ENCODE results near the gene IL13. TPM values are rescaled to one million over a fixed set of nuclear protein-coding genes. Genes with fewer than 3 reads are reported as not detected.
"Not testable (repeated sequence)": the region's sequence is repeated elsewhere in the genome, so short reads cannot be mapped to it uniquely, and the experiment has no call there.

The IL13 gene
- total RNA-seq, 4 donors from 2014 or later, result not detected

- H3K27ac ChIP-seq (replicated peaks in 1 of 4), result no peak overlapping the region
- H3K36me3 ChIP-seq, result peaks cover 25 to 67% (median 30%) of the 10 kb centered on the region in 4 donors
- H3K4me3 ChIP-seq, result no peak overlapping the region
- intact Hi-C loops (cut with DNase I), result no loop called here
- TF ChIP-seq CTCF (IDR thresholded peaks at IDR 0.05), result no peak
- no peak for TF ChIP-seq POLR2A (IDR thresholded peaks at IDR 0.05; ENCODE audit: low read depth)
- TF ChIP-seq EP300 (IDR thresholded peaks at IDR 0.05), result no peak
- no peak for TF ChIP-seq POLR2AphosphoS5 (IDR thresholded peaks at IDR 0.05)
- DNase-seq (ENCODE audit: extremely low spot score), result no peak
- WGBS, result 89% methylated on average over 2 of the region's 2 CpGs
- H3K9me3 ChIP-seq, result no peaks in the 10 kb centered on the region
- no peaks in the 10 kb centered on the region for H3K27me3 ChIP-seq
- no peaks in the 10 kb centered on the region for H3K4me1 ChIP-seq
Observed at GRCh38 chr5:132627470-132627869, 30.5 kb upstream of the IL13 start.

GRCh38 chr5:132628814-132629213, 29.2 kb upstream of the IL13 start:
- Histone ChIP-seq H3K4me1 (no peaks in the 10 kb centered on the region), H3K27ac (replicated peaks in 1 of 4) (no peak overlapping the region), H3K36me3 (peaks cover 16 to 59% (median 26%) of the 10 kb centered on the region in 4 donors), H3K9me3 (no peaks in the 10 kb centered on the region), H3K27me3 (no peaks in the 10 kb centered on the region), H3K4me3 (no peak overlapping the region)
- WGBS, result 94% methylated on average over 2 of the region's 2 CpGs
- no peak for TF ChIP-seq EP300 (IDR thresholded peaks at IDR 0.05)
- TF ChIP-seq CTCF (IDR thresholded peaks at IDR 0.05), result no peak
- TF ChIP-seq POLR2AphosphoS5 (IDR thresholded peaks at IDR 0.05), result no peak
- no peak for TF ChIP-seq POLR2A (IDR thresholded peaks at IDR 0.05; ENCODE audit: low read depth)
- no peak for DNase-seq (ENCODE audit: extremely low spot score)
- intact Hi-C loops (cut with DNase I), result no loop called here

GRCh38 chr5:132629230-132629944, 28.6 kb upstream of the IL13 start:
- WGBS, result 84% methylated on average over 5 of the region's 5 CpGs
- TF ChIP-seq EP300 (IDR thresholded peaks at IDR 0.05) (no peak), POLR2AphosphoS5 (IDR thresholded peaks at IDR 0.05) (no peak), CTCF (IDR thresholded peaks at IDR 0.05) (no peak)
- H3K36me3 ChIP-seq, result peaks cover 16 to 54% (median 27%) of the 10 kb centered on the region in 4 donors

GRCh38 chr5:132633587-132633986, 24.4 kb upstream of the IL13 start:
- H3K27me3 ChIP-seq; H3K27ac ChIP-seq (replicated peaks in 1 of 4); H3K9me3 ChIP-seq; intact Hi-C loops (cut with DNase I); DNase-seq (ENCODE audit: extremely low spot score); H3K4me3 ChIP-seq; H3K4me1 ChIP-seq: not testable (repeated sequence)
- WGBS, result 97% methylated on average over 4 of the region's 4 CpGs
- peaks cover 14 to 74% (median 38%) of the 10 kb centered on the region in 4 donors for H3K36me3 ChIP-seq

More at GRCh38 chr5:132629230-132629944, 28.6 kb upstream of the IL13 start:
- Histone ChIP-seq H3K4me3 (no peak overlapping the region), H3K27me3 (no peaks in the 10 kb centered on the region), H3K27ac (replicated peaks in 1 of 4) (no peak overlapping the region), H3K4me1 (no peaks in the 10 kb centered on the region), H3K9me3 (no peaks in the 10 kb centered on the region)
- intact Hi-C loops (cut with DNase I), result no loop called here
- DNase-seq (ENCODE audit: extremely low spot score), result no peak

- no peak for TF ChIP-seq CTCF (IDR thresholded peaks at IDR 0.05)
- H3K9me3 ChIP-seq, result no peaks in the 10 kb centered on the region
- H3K27me3 ChIP-seq, result no peaks in the 10 kb centered on the region
- no peak for DNase-seq (ENCODE audit: extremely low spot score)
- no peak overlapping the region for H3K27ac ChIP-seq (replicated peaks in 1 of 4)
- intact Hi-C loops (cut with DNase I), result no loop called here
- H3K4me1 ChIP-seq, result no peaks in the 10 kb centered on the region
- 89% methylated on average over 4 of the region's 4 CpGs for WGBS
- H3K4me3 ChIP-seq, result no peak overlapping the region
- H3K36me3 ChIP-seq, result peaks cover 29 to 74% (median 48%) of the 10 kb centered on the region in 4 donors
Observed at GRCh38 chr5:132635873-132636272, 22.1 kb upstream of the IL13 start.

Data from esophagus muscularis mucosa (tissue), 4 donors.